HepG2 (cell line): ENCODE results near the gene NISCH. TPM values are rescaled to one million over a fixed set of nuclear protein-coding genes. Genes with fewer than 3 reads are reported as not detected.
A peak's percentile ranks its signal among the peaks of the same experiment; 100 is the strongest.

ENCODE experiments used
- GTF2F1 ChIP-seq: fragments of 150-350 bp; IDR thresholded peaks from 2 replicates; pipeline ENCODE4 v1.6.1; 2014; ENCODE audit warnings: low read length
- NR1H2 ChIP-seq: sonication (generic); formaldehyde crosslinking; IDR thresholded peaks from 2 replicates; pipeline ENCODE4 v1.8.1; 2022; ENCODE audit warnings: low read depth, missing genetic modification reagents, borderline replicate concordance
- PATZ1 ChIP-seq: sonication (generic); formaldehyde crosslinking; IDR thresholded peaks from 2 replicates; pipeline ENCODE4 v1.4.0; 2020; ENCODE audit warnings: missing genetic modification reagents
- POLR2A ChIP-seq, 2 experiments: IDR thresholded peaks; 2 replicates each; pipeline ENCODE4 v1.6.1; 2011; ENCODE audit warnings: low read depth in 2 of 2, low read length in 2 of 2, mild to moderate bottlenecking in 1 of 2, moderate library complexity in 1 of 2; ENCODE audit not compliant: insufficient read depth in 1 of 2
- PTBP1 ChIP-seq: fragments of 200-400 bp; formaldehyde crosslinking; IDR thresholded peaks from 2 replicates; pipeline ENCODE4 v1.6.1; 2018; ENCODE audit warnings: low read length, low read depth; ENCODE audit not compliant: poor library complexity, severe bottlenecking
- RERE ChIP-seq: IDR thresholded peaks from 2 replicates; pipeline ENCODE4 v1.6.1; 2016; ENCODE audit warnings: low read depth, missing genetic modification reagents, missing compliant biosample characterization
- ZNF350 ChIP-seq: sonication (generic); formaldehyde crosslinking; IDR thresholded peaks from 2 replicates; pipeline ENCODE4 v1.4.0; 2020; ENCODE audit warnings: mild to moderate bottlenecking, low read depth, missing genetic modification reagents, borderline replicate concordance
- ZNF414 ChIP-seq: sonication (generic); formaldehyde crosslinking; IDR thresholded peaks from 2 replicates; pipeline ENCODE4 v1.5.0; 2020; ENCODE audit warnings: missing genetic modification reagents
- polyA plus RNA-seq, 8 experiments: library from polyadenylated mRNA; depleted of rRNA in 3 of 8; stranded (reverse) in 7 of 8; unstranded in 1 of 8; fragments of >200 nt; fragmentation: Illumina TruSeq in 4 of 8; extraction: Trizol in 4 of 8; gene quantifications; 2 replicates each; pipeline versions ENCODE4 v1.2.1 to v1.2.3, GENCODE V29; 2011 to 2016; ENCODE audit warnings: low read depth in 4 of 8, missing spikeins in 1 of 8, mixed read lengths in 1 of 8; ENCODE audit not compliant: insufficient read depth in 1 of 8
- total RNA-seq, 5 experiments: library from RNA; depleted of rRNA; stranded (reverse); fragments of >200 nt; fragmentation: Illumina TruSeq; extraction: Trizol; gene quantifications; 2 replicates each; pipeline ENCODE4 v1.2.3, GENCODE V29; 2016; ENCODE audit warnings: low read depth in 1 of 5
- TF ChIP-seq, protein P1 (sequence below): sonication (generic); formaldehyde crosslinking; IDR thresholded peaks from 2 replicates; pipeline ENCODE4 v1.5.0; 2020; ENCODE audit warnings: missing genetic modification reagents
- TF ChIP-seq, protein P2 (sequence below): sonication (generic); formaldehyde crosslinking; conservative IDR thresholded peaks from 2 replicates; pipeline ENCODE4 v1.8.0; 2022; ENCODE audit warnings: missing genetic modification reagents
- TF ChIP-seq, protein P3 (sequence below): sonication (generic); formaldehyde crosslinking; IDR thresholded peaks from 2 replicates; pipeline ENCODE4 v1.5.1; 2020; ENCODE audit warnings: missing genetic modification reagents, mild to moderate bottlenecking, borderline replicate concordance
- TF ChIP-seq, protein P4 (sequence below): sonication (generic); formaldehyde crosslinking; IDR thresholded peaks from 2 replicates; pipeline ENCODE4 v1.4.0; 2020; ENCODE audit warnings: mild to moderate bottlenecking, missing genetic modification reagents
- TF ChIP-seq, protein P5 (sequence below): sonication (generic); formaldehyde crosslinking; IDR thresholded peaks from 2 replicates; pipeline ENCODE4 v1.4.0; 2020; ENCODE audit warnings: missing genetic modification reagents

NISCH gene
- total and polyA plus RNA-seq, 2 of the 13 experiments (the other 11 are each of a cell fraction or from before 2014, with no cell fraction given), result 27.0 to 47.6 TPM

GRCh38 chr3:52534281-52535183 is 79.1 kb downstream of the NISCH start (continued):
- TF ChIP-seq PATZ1 (CRISPR knock-in tag) (no peak), RERE (CRISPR knock-in tag) (no peak), ZNF414 (CRISPR knock-in tag) (peak; percentile 48; the same call in 1 of the 2 replicates), PTBP1 (no peak), POLR2A (IDR thresholded peaks at IDR 0.05; ENCODE audit: insufficient read depth in 1 of 2, low read depth in 2 of 2, low read length in 2 of 2) (no peak; a peak in 1 of 4 replicates), GTF2F1 (no peak), NR1H2 (CRISPR knock-in tag) (no peak), ZNF350 (peak; percentile 63)
- TF ChIP-seq, protein P1, sequence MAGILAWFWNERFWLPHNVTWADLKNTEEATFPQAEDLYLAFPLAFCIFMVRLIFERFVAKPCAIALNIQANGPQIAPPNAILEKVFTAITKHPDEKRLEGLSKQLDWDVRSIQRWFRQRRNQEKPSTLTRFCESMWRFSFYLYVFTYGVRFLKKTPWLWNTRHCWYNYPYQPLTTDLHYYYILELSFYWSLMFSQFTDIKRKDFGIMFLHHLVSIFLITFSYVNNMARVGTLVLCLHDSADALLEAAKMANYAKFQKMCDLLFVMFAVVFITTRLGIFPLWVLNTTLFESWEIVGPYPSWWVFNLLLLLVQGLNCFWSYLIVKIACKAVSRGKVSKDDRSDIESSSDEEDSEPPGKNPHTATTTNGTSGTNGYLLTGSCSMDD, result 0 out of 2 replicates have a peak, but pooled peaks have one; percentile 39
- TF ChIP-seq, protein P2, sequence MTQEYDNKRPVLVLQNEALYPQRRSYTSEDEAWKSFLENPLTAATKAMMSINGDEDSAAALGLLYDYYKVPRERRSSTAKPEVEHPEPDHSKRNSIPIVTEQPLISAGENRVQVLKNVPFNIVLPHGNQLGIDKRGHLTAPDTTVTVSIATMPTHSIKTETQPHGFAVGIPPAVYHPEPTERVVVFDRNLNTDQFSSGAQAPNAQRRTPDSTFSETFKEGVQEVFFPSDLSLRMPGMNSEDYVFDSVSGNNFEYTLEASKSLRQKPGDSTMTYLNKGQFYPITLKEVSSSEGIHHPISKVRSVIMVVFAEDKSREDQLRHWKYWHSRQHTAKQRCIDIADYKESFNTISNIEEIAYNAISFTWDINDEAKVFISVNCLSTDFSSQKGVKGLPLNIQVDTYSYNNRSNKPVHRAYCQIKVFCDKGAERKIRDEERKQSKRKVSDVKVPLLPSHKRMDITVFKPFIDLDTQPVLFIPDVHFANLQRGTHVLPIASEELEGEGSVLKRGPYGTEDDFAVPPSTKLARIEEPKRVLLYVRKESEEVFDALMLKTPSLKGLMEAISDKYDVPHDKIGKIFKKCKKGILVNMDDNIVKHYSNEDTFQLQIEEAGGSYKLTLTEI, result no peak
- TF ChIP-seq, protein P3, sequence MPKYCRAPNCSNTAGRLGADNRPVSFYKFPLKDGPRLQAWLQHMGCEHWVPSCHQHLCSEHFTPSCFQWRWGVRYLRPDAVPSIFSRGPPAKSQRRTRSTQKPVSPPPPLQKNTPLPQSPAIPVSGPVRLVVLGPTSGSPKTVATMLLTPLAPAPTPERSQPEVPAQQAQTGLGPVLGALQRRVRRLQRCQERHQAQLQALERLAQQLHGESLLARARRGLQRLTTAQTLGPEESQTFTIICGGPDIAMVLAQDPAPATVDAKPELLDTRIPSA (CRISPR knock-in tag), result no peak
- TF ChIP-seq, protein P4, sequence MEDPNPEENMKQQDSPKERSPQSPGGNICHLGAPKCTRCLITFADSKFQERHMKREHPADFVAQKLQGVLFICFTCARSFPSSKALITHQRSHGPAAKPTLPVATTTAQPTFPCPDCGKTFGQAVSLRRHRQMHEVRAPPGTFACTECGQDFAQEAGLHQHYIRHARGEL (CRISPR knock-in tag), result no peak
- TF ChIP-seq, protein P5, sequence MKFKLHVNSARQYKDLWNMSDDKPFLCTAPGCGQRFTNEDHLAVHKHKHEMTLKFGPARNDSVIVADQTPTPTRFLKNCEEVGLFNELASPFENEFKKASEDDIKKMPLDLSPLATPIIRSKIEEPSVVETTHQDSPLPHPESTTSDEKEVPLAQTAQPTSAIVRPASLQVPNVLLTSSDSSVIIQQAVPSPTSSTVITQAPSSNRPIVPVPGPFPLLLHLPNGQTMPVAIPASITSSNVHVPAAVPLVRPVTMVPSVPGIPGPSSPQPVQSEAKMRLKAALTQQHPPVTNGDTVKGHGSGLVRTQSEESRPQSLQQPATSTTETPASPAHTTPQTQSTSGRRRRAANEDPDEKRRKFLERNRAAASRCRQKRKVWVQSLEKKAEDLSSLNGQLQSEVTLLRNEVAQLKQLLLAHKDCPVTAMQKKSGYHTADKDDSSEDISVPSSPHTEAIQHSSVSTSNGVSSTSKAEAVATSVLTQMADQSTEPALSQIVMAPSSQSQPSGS (CRISPR knock-in tag), result no peak
